HEK293 (cell line): ENCODE results near the gene MUTYH.

Experiments
- CTCF ChIA-PET: fragments of 350-600 bp; formaldehyde crosslinking; extraction: SDS; loops from one replicate; lab custom pipeline; 2021; ENCODE audit warnings: antibody characterized with exemption; lab: Yijun Ruan, JAX
- POLR2A ChIA-PET: fragments of 300-600 bp; formaldehyde crosslinking; extraction: SDS; loops from one replicate; lab custom pipeline; 2020; ENCODE audit warnings: antibody characterized with exemption, inconsistent platforms; lab: Yijun Ruan, JAX
- H3K27ac ChIP-seq: fragments of 200-500 bp; sonication (Bioruptor generic); 2 replicates; pipeline ENCODE4 v1.5.1; 2014; ENCODE audit warnings: low read depth, low read length, control low read depth, inconsistent platforms; ENCODE audit errors: extremely low read depth
- H3K36me3 ChIP-seq, 2 experiments: fragments of 200-500 bp in 1 of 2; sonication (Bioruptor generic) in 1 of 2; 1 replicate in 1 of 2; 2 replicates in 1 of 2; pipeline ENCODE4 v1.5.1; 2014 to 2017; ENCODE audit warnings: inconsistent platforms in 2 of 2, low read length in 2 of 2; ENCODE audit not compliant: control insufficient read depth in 2 of 2, insufficient read depth in 1 of 2
- H3K4me1 ChIP-seq: fragments of 200-500 bp; sonication (Bioruptor generic); 2 replicates; pipeline ENCODE4 v1.5.1; 2014; ENCODE audit warnings: mild to moderate bottlenecking, low read length, inconsistent platforms; ENCODE audit not compliant: control insufficient read depth, insufficient read depth
- H3K4me3 ChIP-seq: 2 replicates; pipeline ENCODE4 v1.5.1; 2011; ENCODE audit warnings: low read depth, mild to moderate bottlenecking, control low read depth, low read length, moderate library complexity
- H3K9me3 ChIP-seq: fragments of 200-500 bp; sonication (Bioruptor generic); 2 replicates; pipeline ENCODE4 v1.5.1; 2014; ENCODE audit warnings: low read depth, low read length, inconsistent platforms; ENCODE audit not compliant: control insufficient read depth, insufficient read depth
- GLI4 ChIP-seq: fragments of 450-650 bp; formaldehyde crosslinking; IDR thresholded peaks from 2 replicates; pipeline ENCODE4 v1.5.1; 2016; ENCODE audit warnings: missing biosample characterization, missing genetic modification characterization
- HOXC10 ChIP-seq: sonication (generic); formaldehyde crosslinking; IDR thresholded peaks from 2 replicates; pipeline ENCODE4 v1.8.1; 2023; ENCODE audit warnings: mild to moderate bottlenecking, missing genetic modification reagents
- HOXD13 ChIP-seq: sonication (generic); formaldehyde crosslinking; IDR thresholded peaks from 2 replicates; pipeline ENCODE4 v1.8.0; 2022; ENCODE audit warnings: missing genetic modification reagents, borderline replicate concordance
- ZEB2 ChIP-seq: fragments of 450-650 bp; formaldehyde crosslinking; IDR thresholded peaks from 2 replicates; pipeline ENCODE4 v1.5.1; 2016; ENCODE audit warnings: missing biosample characterization, missing genetic modification characterization
- ZNF155 ChIP-seq: fragments of 450-650 bp; formaldehyde crosslinking; IDR thresholded peaks from 2 replicates; pipeline ENCODE4 v1.5.1; 2016; ENCODE audit warnings: missing biosample characterization, missing genetic modification characterization
- ZNF221 ChIP-seq: fragments of 450-650 bp; formaldehyde crosslinking; IDR thresholded peaks from 2 replicates; pipeline ENCODE4 v1.5.1; 2017; ENCODE audit warnings: missing biosample characterization, missing genetic modification characterization, borderline replicate concordance
- ZNF23 ChIP-seq: fragments of 450-650 bp; formaldehyde crosslinking; IDR thresholded peaks from 2 replicates; pipeline ENCODE4 v1.5.1; 2016; ENCODE audit warnings: missing biosample characterization, missing genetic modification characterization, borderline replicate concordance
- ZNF239 ChIP-seq: fragments of 450-650 bp; formaldehyde crosslinking; IDR thresholded peaks from 2 replicates; pipeline ENCODE4 v1.5.1; 2016; ENCODE audit warnings: missing biosample characterization, missing genetic modification characterization
- ZNF341 ChIP-seq: fragments of 450-650 bp; formaldehyde crosslinking; IDR thresholded peaks from 2 replicates; pipeline ENCODE4; 2016; ENCODE audit warnings: low read depth, missing biosample characterization, missing genetic modification characterization
- ZNF394 ChIP-seq: fragments of 450-650 bp; formaldehyde crosslinking; IDR thresholded peaks from 2 replicates; pipeline ENCODE4 v1.5.1; 2016; ENCODE audit warnings: missing biosample characterization, missing genetic modification characterization, mild to moderate bottlenecking, moderate library complexity, borderline replicate concordance
- ZNF596 ChIP-seq: fragments of 450-650 bp; IDR thresholded peaks from 2 replicates; pipeline ENCODE4 v1.5.0; 2018; ENCODE audit warnings: missing biosample characterization, mild to moderate bottlenecking, missing genetic modification characterization, moderate library complexity
- ZNF626 ChIP-seq: fragments of 450-650 bp; sonication (Bioruptor Pico); formaldehyde crosslinking; IDR thresholded peaks from 2 replicates; pipeline ENCODE4 v1.5.1; 2018; ENCODE audit warnings: missing biosample characterization, missing genetic modification characterization, inconsistent platforms
- ZNF791 ChIP-seq: fragments of 450-650 bp; formaldehyde crosslinking; IDR thresholded peaks from 2 replicates; pipeline ENCODE4 v1.5.1; 2016; ENCODE audit warnings: missing biosample characterization, missing genetic modification characterization
- ZNF843 ChIP-seq: fragments of 450-650 bp; formaldehyde crosslinking; IDR thresholded peaks from 2 replicates; pipeline ENCODE4 v1.5.1; 2016; ENCODE audit warnings: missing biosample characterization, missing genetic modification characterization
- TF ChIP-seq, protein P1 (sequence below): fragments of 450-650 bp; formaldehyde crosslinking; IDR thresholded peaks from 2 replicates; pipeline ENCODE4 v1.5.1; 2016; ENCODE audit warnings: missing biosample characterization, missing genetic modification characterization, low read depth
- TF ChIP-seq, protein P2 (sequence below): sonication (generic); formaldehyde crosslinking; IDR thresholded peaks from 2 replicates; pipeline ENCODE4 v1.8.1; 2022; ENCODE audit warnings: mild to moderate bottlenecking, moderate library complexity, missing genetic modification reagents
- TF ChIP-seq, protein P3 (sequence below): fragments of 450-650 bp; formaldehyde crosslinking; IDR thresholded peaks from 2 replicates; pipeline ENCODE4 v1.5.1; 2016; ENCODE audit warnings: missing biosample characterization, missing genetic modification characterization
- TF ChIP-seq, protein P4 (sequence below): fragments of 450-650 bp; formaldehyde crosslinking; IDR thresholded peaks from 2 replicates; pipeline ENCODE4 v1.5.1; 2016; ENCODE audit warnings: missing biosample characterization, missing genetic modification characterization
- TF ChIP-seq, protein P5 (sequence below): fragments of 450-650 bp; formaldehyde crosslinking; IDR thresholded peaks from 2 replicates; pipeline ENCODE4 v1.5.1; 2017; ENCODE audit warnings: missing biosample characterization, missing genetic modification characterization

MUTYH gene

DNA sequence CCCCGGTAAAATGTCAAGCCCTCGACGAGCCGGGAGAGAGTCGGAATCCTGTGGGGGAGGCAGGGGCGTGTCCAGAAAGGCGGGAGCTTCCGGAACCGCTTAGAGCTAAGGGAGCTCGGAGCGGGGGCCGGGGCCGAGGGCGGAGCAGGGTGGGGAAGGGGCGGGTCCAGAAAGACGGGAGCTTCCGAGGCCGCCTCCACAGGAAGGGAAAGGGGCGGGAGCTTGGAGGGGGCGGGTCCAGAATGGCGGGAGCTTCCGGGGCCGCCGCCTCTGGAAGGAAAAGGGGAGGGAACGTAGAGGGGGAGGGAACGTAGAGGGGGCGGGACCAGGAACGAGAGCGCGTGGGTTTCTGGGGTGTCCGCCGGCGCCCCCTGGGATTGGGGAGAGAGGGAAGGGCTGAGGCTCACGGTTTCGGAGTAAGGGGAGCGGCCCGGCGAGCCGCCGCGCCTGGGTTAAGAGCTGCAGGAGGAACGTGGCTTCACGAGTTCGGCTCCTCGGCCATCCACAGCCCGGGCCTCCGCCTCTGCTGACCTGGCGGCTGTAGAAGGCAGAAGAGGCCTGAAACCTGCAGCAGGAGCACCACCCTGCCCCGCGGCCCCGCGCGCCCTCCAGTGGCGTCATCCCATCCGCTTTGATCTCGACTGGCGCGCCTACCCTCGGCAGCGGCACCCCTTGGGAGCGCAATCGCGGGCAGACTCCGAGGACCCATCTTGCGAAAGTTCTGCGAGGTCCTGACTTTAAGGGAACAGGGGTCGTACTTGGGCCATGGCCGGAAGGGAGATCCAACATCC lies 36.5 kb downstream of the MUTYH start (continued):
- TF ChIP-seq ZEB2 (tag by site-specific recombination) = peak; percentile 91
- no peak for TF ChIP-seq ZNF155 (tag by site-specific recombination)
- TF ChIP-seq, protein P1, sequence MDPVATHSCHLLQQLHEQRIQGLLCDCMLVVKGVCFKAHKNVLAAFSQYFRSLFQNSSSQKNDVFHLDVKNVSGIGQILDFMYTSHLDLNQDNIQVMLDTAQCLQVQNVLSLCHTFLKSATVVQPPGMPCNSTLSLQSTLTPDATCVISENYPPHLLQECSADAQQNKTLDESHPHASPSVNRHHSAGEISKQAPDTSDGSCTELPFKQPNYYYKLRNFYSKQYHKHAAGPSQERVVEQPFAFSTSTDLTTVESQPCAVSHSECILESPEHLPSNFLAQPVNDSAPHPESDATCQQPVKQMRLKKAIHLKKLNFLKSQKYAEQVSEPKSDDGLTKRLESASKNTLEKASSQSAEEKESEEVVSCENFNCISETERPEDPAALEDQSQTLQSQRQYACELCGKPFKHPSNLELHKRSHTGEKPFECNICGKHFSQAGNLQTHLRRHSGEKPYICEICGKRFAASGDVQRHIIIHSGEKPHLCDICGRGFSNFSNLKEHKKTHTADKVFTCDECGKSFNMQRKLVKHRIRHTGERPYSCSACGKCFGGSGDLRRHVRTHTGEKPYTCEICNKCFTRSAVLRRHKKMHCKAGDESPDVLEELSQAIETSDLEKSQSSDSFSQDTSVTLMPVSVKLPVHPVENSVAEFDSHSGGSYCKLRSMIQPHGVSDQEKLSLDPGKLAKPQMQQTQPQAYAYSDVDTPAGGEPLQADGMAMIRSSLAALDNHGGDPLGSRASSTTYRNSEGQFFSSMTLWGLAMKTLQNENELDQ (tag by site-specific recombination) = no peak
- peak; percentile 45; the same call in 1 of the 2 replicates for TF ChIP-seq ZNF341 (tag by site-specific recombination)
- peak; percentile 79 for TF ChIP-seq ZNF843 (tag by site-specific recombination)
- no peak for TF ChIP-seq HOXC10 (CRISPR knock-in tag)
- no peak for TF ChIP-seq ZNF239 (tag by site-specific recombination)
- TF ChIP-seq HOXD13 (CRISPR knock-in tag) = 0 out of 2 replicates have a peak, but pooled peaks have one; percentile 12
- TF ChIP-seq, protein P2, sequence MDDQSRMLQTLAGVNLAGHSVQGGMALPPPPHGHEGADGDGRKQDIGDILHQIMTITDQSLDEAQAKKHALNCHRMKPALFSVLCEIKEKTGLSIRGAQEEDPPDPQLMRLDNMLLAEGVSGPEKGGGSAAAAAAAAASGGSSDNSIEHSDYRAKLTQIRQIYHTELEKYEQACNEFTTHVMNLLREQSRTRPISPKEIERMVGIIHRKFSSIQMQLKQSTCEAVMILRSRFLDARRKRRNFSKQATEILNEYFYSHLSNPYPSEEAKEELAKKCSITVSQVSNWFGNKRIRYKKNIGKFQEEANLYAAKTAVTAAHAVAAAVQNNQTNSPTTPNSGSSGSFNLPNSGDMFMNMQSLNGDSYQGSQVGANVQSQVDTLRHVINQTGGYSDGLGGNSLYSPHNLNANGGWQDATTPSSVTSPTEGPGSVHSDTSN (CRISPR knock-in tag) = 0 out of 2 replicates have a peak, but pooled peaks have one; percentile 71
- TF ChIP-seq ZNF221 = no peak
- TF ChIP-seq, protein P3, sequence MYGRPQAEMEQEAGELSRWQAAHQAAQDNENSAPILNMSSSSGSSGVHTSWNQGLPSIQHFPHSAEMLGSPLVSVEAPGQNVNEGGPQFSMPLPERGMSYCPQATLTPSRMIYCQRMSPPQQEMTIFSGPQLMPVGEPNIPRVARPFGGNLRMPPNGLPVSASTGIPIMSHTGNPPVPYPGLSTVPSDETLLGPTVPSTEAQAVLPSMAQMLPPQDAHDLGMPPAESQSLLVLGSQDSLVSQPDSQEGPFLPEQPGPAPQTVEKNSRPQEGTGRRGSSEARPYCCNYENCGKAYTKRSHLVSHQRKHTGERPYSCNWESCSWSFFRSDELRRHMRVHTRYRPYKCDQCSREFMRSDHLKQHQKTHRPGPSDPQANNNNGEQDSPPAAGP (tag by site-specific recombination) = peak; percentile 97
- no peak for TF ChIP-seq ZNF596 (tag by site-specific recombination)
- peak; percentile 70; the same call in 1 of the 2 replicates for TF ChIP-seq ZNF394 (tag by site-specific recombination)
- TF ChIP-seq ZNF791 (tag by site-specific recombination) = no peak
- TF ChIP-seq, protein P4, sequence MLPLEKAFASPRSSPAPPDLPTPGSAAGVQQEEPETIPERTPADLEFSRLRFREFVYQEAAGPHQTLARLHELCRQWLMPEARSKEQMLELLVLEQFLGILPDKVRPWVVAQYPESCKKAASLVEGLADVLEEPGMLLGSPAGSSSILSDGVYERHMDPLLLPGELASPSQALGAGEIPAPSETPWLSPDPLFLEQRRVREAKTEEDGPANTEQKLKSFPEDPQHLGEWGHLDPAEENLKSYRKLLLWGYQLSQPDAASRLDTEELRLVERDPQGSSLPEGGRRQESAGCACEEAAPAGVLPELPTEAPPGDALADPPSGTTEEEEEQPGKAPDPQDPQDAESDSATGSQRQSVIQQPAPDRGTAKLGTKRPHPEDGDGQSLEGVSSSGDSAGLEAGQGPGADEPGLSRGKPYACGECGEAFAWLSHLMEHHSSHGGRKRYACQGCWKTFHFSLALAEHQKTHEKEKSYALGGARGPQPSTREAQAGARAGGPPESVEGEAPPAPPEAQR (tag by site-specific recombination) = no peak
- TF ChIP-seq, protein P5, sequence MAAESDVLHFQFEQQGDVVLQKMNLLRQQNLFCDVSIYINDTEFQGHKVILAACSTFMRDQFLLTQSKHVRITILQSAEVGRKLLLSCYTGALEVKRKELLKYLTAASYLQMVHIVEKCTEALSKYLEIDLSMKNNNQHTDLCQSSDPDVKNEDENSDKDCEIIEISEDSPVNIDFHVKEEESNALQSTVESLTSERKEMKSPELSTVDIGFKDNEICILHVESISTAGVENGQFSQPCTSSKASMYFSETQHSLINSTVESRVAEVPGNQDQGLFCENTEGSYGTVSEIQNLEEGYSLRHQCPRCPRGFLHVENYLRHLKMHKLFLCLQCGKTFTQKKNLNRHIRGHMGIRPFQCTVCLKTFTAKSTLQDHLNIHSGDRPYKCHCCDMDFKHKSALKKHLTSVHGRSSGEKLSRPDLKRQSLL = peak; percentile 48; the same call in 1 of the 2 replicates
- TF ChIP-seq GLI4 = peak; percentile 77; the same call in 1 of the 2 replicates

DNA sequence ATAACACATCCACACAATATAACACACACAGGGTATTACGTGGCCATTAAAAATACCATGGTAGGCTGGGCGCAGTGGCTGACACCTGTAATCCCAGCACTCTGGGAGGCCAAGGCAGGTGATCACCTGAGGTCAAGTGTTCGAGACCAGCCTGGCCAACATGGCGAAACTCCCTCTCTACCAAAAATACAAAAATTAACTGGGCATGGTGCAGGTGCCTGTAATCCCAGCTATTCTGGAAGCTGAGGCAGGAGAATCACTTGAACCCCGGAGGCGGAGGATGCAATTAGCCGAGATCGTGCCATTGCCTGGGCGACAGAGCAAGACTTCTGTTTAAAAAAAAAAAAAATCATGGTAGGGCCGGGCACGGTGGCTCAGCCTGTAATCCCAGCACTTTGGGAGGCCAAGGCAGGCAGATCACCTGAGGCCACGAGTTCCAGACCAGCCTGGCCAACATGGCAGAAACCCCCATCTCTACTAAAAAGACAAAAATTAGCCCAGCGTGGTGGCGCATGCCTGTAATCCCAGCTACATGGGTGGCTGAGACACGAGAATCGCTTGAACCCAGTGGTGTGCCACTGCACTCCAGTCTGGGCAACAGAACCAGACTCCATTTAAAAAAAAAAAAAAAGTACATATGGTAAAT lies 37.6 kb downstream of the MUTYH start:
- ChIA-PET POLR2A (interaction anchor here (0.7 to 3.0 kb wide), 11 partner anchors 22 to 606 kb away, joined by 3 to 83 read pairs (median 8); partner anchors contain the start of genes BTBD19, DYNLT4, HECTD3 and MUTYH), CTCF (interaction anchor here (0.7 to 13.3 kb wide), 10 partner anchors 20 to 572 kb away, joined by 3 to 304 read pairs (median 4); partner anchors contain the start of genes BEST4, HECTD3, RNU5D-1 and UROD)
- Histone ChIP-seq H3K9me3 (no peaks in the 10 kb centered on the region), H3K27ac (peak overlapping the region; percentile 70; the same call in 1 of the 2 replicates), H3K36me3 (no peaks in the 10 kb centered on the region), H3K4me1 (peaks cover 5% of the 10 kb centered on the region; the same call in 1 of the 2 replicates), H3K4me3 (peak overlapping the region; percentile 49)
- TF ChIP-seq ZNF23 (tag by site-specific recombination) (no peak), ZNF626 (tag by site-specific recombination) (no peak)
